WTC11 (cell line): ENCODE measurements around the gene PCNX1.

Experiments
- CREB1 ChIP-seq: sonication (generic); formaldehyde crosslinking; IDR thresholded peaks from 2 replicates; pipeline ENCODE4 v1.8.0; 2023; ENCODE audit warnings: mild to moderate bottlenecking, missing genetic modification reagents
- ESRRA ChIP-seq: sonication (generic); formaldehyde crosslinking; IDR thresholded peaks from 2 replicates; pipeline ENCODE4 v1.8.1; 2022; ENCODE audit warnings: mild to moderate bottlenecking, missing genetic modification reagents, borderline replicate concordance
- FOXP1 ChIP-seq: sonication (generic); formaldehyde crosslinking; IDR thresholded peaks from 2 replicates; pipeline ENCODE4 v1.8.0; 2022; ENCODE audit warnings: missing genetic modification reagents, mild to moderate bottlenecking, moderate library complexity, borderline replicate concordance
- PREB ChIP-seq: sonication (generic); formaldehyde crosslinking; IDR thresholded peaks from 2 replicates; pipeline ENCODE4 v1.8.1; 2022; ENCODE audit warnings: mild to moderate bottlenecking, missing genetic modification reagents, moderate library complexity, borderline replicate concordance
- PRRX2 ChIP-seq: fragments of 250-450 bp; sonication (Bioruptor Pico); IDR thresholded peaks from 2 replicates; pipeline ENCODE4 v1.8.0; 2021; ENCODE audit warnings: mild to moderate bottlenecking
- TP53 ChIP-seq: sonication (generic); formaldehyde crosslinking; IDR thresholded peaks from 2 replicates; pipeline ENCODE4 v1.8.1; 2023; ENCODE audit warnings: mild to moderate bottlenecking, missing genetic modification reagents
- ZNF121 ChIP-seq: sonication (generic); formaldehyde crosslinking; IDR thresholded peaks from 2 replicates; pipeline ENCODE4 v1.8.0; 2023; ENCODE audit warnings: missing genetic modification reagents
- ZNF281 ChIP-seq: sonication (generic); formaldehyde crosslinking; IDR thresholded peaks from 2 replicates; pipeline ENCODE4 v1.8.0; 2023; ENCODE audit warnings: mild to moderate bottlenecking, missing genetic modification reagents
- TF ChIP-seq, protein P1 (sequence below): fragments of 200-600 bp; IDR thresholded peaks from 2 replicates; pipeline ENCODE4 v1.8.0; 2022; ENCODE audit warnings: antibody characterized with exemption
- TF ChIP-seq, protein P2 (sequence below): sonication (generic); formaldehyde crosslinking; IDR thresholded peaks from 2 replicates; pipeline ENCODE4 v1.8.0; 2022; ENCODE audit warnings: mild to moderate bottlenecking, missing genetic modification reagents

DNA sequence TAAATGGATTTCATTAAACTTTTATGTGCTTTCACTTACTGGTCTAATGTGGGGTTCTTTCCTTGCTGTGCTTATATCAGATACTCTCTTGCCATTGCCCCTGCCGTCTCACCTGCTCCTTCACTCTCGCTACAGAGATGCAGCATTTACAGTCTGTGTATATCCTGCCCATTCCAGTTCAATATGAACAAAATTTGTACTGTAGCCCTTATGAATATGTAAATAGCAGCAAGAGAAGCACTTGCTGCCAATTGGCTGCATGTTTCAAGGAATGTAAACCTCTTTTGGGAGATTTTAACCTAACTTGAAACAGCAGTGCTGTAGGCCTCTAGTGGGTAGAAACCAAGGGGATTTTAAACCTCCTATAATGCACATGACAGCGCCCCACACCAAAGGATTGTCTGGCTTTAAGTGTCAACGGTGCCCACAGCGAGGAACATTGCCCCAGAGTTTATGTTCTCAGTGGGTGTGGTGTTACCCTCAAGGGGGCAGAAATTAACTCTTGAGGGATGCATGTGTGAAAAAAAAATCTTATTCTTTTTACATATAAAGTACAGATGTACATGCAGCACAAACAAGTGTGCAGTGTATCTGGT, 19.1 kb downstream of the PCNX1 start:
- TF ChIP-seq FOXP1 (CRISPR knock-in tag) (no peak), ZNF121 (CRISPR knock-in tag) (no peak), ZNF281 (CRISPR knock-in tag) (no peak), CREB1 (CRISPR knock-in tag) (no peak), PRRX2 (CRISPR knock-in tag) (no peak), ESRRA (CRISPR knock-in tag) (no peak), PREB (CRISPR knock-in tag) (no peak), TP53 (no peak)
- TF ChIP-seq, protein P1, sequence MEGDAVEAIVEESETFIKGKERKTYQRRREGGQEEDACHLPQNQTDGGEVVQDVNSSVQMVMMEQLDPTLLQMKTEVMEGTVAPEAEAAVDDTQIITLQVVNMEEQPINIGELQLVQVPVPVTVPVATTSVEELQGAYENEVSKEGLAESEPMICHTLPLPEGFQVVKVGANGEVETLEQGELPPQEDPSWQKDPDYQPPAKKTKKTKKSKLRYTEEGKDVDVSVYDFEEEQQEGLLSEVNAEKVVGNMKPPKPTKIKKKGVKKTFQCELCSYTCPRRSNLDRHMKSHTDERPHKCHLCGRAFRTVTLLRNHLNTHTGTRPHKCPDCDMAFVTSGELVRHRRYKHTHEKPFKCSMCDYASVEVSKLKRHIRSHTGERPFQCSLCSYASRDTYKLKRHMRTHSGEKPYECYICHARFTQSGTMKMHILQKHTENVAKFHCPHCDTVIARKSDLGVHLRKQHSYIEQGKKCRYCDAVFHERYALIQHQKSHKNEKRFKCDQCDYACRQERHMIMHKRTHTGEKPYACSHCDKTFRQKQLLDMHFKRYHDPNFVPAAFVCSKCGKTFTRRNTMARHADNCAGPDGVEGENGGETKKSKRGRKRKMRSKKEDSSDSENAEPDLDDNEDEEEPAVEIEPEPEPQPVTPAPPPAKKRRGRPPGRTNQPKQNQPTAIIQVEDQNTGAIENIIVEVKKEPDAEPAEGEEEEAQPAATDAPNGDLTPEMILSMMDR, result no peak
- TF ChIP-seq, protein P2, sequence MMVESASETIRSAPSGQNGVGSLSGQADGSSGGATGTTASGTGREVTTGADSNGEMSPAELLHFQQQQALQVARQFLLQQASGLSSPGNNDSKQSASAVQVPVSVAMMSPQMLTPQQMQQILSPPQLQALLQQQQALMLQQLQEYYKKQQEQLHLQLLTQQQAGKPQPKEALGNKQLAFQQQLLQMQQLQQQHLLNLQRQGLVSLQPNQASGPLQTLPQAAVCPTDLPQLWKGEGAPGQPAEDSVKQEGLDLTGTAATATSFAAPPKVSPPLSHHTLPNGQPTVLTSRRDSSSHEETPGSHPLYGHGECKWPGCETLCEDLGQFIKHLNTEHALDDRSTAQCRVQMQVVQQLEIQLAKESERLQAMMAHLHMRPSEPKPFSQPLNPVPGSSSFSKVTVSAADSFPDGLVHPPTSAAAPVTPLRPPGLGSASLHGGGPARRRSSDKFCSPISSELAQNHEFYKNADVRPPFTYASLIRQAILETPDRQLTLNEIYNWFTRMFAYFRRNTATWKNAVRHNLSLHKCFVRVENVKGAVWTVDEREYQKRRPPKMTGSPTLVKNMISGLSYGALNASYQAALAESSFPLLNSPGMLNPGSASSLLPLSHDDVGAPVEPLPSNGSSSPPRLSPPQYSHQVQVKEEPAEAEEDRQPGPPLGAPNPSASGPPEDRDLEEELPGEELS (CRISPR knock-in tag), result no peak
